GM18907 (cell line): ENCODE measurements around the gene FAT2.
"Not testable (repeated sequence)": the region's sequence is repeated elsewhere in the genome, so short reads cannot be mapped to it uniquely, and the experiment has no call there.

ENCODE experiments used
- ATAC-seq: cut with Tn5 transposase; IDR thresholded peaks from one replicate; pipeline ENCODE4 v1.9.1; 2021; ENCODE audit warnings: mild to moderate bottlenecking, moderate library complexity; ENCODE audit not compliant: unreplicated experiment

FAT2 gene

GRCh38 chr5:151584057-151584937 lies 6.8 kb downstream of the FAT2 start:
- no peak for ATAC-seq

DNA sequence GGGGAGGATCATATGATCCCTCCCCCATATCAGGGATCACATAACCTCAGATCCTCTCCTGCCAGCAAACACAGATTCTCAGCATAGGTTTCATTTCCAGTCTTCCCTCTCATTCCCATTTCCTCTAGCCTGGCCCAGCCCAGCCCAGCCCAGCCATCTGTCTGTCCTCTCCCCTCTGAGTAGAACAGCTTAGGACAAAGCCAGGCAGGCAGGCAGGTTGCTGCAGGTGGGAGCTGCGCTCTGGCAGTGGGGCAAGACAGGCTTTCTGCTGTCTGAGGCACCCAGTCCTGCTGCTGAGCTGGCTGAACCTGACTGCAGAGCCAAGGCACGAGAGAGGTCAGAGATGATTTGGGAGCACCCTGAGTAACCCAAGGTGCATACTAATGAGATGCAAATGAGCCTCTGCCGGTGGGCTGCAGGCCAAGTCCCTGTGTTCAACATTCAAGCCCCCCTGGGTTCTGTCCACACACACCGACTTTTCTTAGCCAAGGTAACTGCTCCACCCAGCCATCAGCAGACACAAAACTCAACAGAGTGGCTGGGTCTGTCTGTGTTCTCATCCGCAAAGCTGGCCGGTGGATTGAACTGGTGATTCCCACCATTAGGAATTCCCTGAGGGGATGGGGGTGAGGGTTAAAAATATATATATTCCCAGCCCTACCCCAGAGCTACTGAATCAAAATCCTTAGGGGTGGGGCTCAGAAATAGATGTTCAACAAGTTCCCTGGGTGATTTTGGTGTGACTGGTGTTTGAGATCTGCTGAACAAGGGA lies 9.1 kb downstream of the FAT2 start:
- no peak for ATAC-seq

- ATAC-seq = no peak
Observed at GRCh38 chr5:151581347-151581746, 9.8 kb downstream of the FAT2 start.

- ATAC-seq = no peak
Observed at GRCh38 chr5:151580858-151581257, 10.3 kb downstream of the FAT2 start.

DNA sequence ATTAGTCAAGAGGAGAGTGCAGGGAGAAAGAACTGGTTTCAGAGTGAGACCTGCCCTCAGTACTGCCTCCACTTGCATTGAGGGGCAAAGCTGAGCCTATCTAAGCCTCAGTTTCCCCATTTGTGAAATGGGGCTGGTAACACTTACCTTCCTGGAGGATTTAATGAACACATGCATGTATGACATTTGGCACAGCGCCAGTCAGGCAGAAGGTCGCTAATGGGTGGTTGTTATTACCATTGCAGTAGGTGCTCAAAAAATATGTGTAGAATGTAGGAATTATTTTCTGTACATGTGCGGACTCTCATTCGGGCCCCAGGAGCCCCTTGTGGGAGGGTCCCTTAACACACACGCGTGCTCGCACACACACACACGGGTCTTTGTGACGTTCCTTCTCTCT lies 10.9 kb downstream of the FAT2 start:
- ATAC-seq = no peak

GRCh38 chr5:151579146-151579545 lies 12.0 kb downstream of the FAT2 start:
- ATAC-seq = not testable (repeated sequence)

DNA sequence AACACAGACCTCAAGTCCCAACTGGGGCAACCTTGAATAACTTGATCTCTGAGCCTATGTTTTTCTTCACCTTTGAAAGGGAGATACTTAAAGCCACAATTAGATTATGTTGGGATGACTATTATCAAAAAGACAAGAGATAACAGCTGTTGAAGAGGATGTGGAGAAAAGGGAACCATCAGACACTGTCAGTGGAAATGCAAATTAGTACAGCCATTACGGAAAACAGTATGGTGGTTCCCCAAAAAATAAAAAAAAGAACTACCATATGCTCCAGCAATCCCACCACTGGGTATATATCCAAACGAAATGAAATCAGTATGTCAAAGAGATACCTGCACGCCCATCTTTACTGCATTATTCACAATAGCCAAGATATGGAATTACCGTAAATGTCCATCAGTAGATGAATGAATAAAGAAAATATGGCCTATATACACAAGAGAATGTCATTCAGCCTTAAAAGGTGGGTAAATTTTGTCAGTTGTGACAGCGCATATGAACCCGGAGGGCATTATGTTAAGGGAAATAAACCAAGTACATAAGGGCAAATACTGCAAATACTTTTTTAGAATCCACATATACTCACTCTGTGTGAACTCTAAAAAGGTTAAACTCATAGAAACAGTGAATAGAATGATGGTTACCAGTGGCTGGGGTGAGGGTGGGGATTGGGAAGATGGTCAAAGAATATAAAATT lies 12.7 kb downstream of the FAT2 start:
- ATAC-seq = no peak

DNA sequence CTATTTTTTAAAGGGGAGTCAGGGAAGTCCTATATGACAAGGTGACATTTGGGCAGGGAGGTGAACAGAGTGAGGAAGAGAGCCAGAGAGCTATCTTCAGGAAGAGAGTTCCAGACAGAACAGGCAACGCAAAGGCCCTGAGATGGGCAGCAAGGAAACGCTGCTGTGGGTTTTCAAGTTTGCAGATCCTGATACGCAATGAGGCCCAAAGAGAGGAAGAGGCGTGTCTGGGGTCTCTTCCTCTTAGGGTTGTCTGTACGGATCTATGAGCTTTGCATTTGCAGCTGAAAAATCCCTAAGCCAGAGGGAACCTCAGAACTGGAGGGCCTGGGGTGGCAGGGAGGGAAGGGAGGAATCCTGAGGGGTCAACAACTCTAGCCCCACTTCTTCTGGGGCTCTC lies 13.6 kb downstream of the FAT2 start:
- peak; percentile 44 for ATAC-seq

DNA sequence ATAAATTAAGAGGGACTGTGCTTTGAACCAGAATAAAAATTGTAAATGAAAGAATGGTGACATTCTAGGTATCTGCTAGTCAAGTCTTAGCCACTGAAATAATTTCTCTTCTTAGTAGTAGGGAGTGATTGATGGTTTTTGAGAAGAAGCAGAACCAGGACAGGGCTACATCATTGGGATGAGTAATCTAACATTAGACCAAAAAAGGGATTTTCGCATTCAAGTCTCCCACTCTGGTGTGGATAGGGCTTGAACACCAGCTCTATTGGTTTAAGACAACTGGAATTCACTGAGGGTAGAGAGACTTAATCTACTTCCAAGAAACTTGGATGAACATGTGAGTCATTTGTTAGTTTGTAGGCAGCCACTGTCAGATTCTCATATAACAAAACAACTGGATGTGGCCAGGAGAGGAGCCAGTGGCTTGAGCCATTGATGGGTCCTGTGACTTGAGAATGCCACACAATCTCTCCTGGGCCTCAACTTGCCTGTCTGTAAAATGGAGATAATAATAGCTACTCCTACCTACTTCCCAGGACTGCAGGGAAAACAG lies 16.6 kb downstream of the FAT2 start:
- no peak for ATAC-seq

DNA sequence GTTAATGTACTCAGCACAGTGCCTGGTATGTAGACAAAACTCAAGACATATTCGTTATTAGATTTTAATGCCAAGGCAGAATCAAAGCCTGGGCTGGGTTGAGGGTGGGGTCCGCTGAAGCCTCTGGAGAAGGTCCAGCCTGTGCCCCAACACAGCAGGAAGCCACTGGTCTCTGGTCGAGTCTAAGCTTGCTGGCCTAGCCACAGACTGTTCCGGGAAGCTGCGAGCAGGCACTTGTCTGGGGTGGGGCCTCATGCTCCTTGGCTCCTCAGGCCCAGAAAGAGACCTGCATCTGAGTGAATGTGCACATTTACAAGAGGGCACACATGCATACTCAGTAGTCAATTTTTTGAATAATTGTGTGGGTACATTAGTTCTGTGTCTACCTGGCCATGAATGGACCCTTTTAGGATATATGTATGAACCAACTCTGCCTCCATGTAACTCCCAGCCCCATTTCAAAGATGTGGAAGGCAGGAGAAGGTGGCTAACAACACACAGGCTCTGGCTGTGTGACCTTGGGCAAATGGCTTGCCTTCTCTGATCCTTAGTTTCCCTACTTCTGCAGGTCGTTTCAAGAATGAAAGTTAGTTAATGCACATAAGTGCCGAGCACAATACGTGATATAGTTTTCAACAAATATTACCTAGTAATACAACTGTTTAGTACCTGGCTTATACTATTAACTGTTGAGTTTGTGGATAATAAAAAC lies 18.3 kb downstream of the FAT2 start:
- ATAC-seq = no peak

GRCh38 chr5:151571270-151572173 lies 19.6 kb downstream of the FAT2 start:
- ATAC-seq = no peak

DNA sequence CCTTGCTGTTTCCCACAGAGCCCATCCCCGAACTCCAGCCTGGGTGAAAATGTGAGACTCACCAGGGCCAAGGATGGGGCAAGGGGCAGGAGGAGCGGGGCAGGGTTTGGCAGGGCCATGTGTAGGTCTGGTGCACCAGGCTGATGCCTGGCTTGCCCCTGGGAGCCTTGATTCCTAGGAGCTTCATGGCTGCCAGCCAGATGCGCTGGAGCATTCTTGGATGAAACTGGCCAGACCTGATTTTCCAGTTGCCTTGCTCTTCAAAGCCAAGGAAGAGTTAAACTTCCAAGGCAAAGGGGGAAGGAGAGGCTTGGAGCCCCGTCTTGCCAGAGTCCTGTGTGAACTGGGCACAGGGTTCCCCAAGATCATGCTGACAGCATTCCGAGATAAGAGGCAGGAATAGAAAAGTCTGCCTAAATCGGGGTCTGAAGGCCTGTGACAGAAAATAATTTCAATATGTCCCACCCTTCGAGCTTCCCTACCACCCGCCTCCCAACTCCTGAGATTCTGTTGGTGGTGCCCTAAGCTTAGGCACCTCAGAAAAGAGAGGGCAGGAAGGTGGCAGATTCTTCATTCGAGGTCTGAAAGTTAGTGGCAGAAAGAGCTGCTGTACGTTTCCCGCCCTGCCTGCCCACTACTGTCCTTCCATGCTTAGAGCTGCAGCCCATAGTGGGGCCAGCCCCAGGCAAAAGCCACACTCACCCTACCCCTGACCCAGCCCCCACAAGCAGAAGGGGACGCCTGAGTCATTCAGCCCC lies 20.4 kb downstream of the FAT2 start:
- no peak for ATAC-seq

DNA sequence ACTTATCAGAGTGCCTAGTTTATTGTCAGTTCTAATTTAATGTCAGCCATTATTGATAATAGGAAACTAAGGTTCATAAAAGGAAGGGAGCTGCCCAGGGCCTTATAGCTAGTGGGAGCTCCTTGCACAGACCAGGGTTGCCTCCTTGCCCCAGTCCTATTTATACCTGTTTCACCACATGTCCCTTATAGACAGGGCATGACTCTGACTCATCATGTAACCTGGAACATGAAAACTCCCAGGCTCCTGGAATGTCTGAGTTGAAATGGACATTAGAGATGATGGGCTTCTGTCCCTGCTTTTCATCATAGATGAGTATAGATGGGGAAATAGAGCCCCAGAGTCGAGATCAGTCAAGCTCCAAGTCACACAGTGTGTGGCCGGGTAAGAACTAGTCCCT lies 21.1 kb downstream of the FAT2 start:
- no peak for ATAC-seq

- peak; percentile 65 for ATAC-seq
Observed at GRCh38 chr5:151569132-151570046, 21.7 kb downstream of the FAT2 start.

- ATAC-seq = no peak
Observed at GRCh38 chr5:151568036-151568435, 23.1 kb downstream of the FAT2 start.

- ATAC-seq = no peak
Observed at GRCh38 chr5:151565971-151566370, 25.2 kb downstream of the FAT2 start.

- ATAC-seq = no peak
Observed at GRCh38 chr5:151562019-151562707, 29.0 kb downstream of the FAT2 start.
